ENCODE data around the gene CALM3.

DNA sequence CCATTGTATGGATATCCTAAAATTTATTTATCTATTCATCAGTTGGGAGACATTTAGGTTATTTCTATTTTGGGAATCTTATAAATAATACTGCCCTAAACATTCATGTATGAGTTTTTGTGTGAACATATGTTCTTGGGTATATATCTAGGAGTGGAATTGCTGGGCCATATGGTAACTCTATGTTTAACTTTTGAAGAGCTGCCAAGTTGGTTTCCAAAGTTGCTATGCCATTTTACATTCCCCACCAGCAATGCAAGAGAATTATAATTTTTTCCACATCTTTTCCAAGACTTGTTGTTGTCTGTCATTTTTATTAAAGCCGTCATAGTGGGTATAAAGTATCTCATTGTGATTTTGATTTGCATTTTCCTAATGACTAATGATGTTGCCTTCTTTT lies 48.2 kb upstream of the CALM3 start:
- TF ChIP-seq, protein P1, sequence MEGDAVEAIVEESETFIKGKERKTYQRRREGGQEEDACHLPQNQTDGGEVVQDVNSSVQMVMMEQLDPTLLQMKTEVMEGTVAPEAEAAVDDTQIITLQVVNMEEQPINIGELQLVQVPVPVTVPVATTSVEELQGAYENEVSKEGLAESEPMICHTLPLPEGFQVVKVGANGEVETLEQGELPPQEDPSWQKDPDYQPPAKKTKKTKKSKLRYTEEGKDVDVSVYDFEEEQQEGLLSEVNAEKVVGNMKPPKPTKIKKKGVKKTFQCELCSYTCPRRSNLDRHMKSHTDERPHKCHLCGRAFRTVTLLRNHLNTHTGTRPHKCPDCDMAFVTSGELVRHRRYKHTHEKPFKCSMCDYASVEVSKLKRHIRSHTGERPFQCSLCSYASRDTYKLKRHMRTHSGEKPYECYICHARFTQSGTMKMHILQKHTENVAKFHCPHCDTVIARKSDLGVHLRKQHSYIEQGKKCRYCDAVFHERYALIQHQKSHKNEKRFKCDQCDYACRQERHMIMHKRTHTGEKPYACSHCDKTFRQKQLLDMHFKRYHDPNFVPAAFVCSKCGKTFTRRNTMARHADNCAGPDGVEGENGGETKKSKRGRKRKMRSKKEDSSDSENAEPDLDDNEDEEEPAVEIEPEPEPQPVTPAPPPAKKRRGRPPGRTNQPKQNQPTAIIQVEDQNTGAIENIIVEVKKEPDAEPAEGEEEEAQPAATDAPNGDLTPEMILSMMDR (IDR thresholded peaks at IDR 0.05; ENCODE audit: low read length): no peak
- TF ChIP-seq EZH2phosphoT487 (IDR thresholded peaks at IDR 0.05; ENCODE audit: low read length) (no peak), EZH2 (optimal IDR thresholded peaks at IDR 0.05; ENCODE audit: low read depth, low read length) (no peak)
